ENCODE data around the gene OR2A5. TPM values are rescaled to one million over a fixed set of nuclear protein-coding genes. Genes with fewer than 3 reads are reported as not detected.

OR2A5 gene
- total RNA-seq: not detected

GRCh38 chr7:144048648-144049047 is at the start of gene OR2A5:
TSS of gene OR2A5 (plus strand) at chr7:144048948. CDS start at chr7:144050402, 1,454 bp downstream.
- Histone ChIP-seq H3K36me3 (no peaks in the 10 kb centered on the region), H3K4me1 (no peaks in the 10 kb centered on the region), H3K4me3 (no peak within 1 kb of the TSS), H3K27ac (no peak within 1 kb of the TSS), H3K9me3 (no peaks in the 10 kb centered on the region), H3K27me3 (no peaks in the 10 kb centered on the region)
- intact Hi-C loops (cut with DNase I): no loop called here
- DNase-seq: no peak
- TF ChIP-seq CTCF (IDR thresholded peaks at IDR 0.05): no peak
- no peak for TF ChIP-seq POLR2A (IDR thresholded peaks at IDR 0.05)
- whole genome bisulfite sequencing, 2 donors: 80 to 100% methylated on average over 1 of the region's 1 CpG

- Histone ChIP-seq H3K4me3 (no peak within 1 kb of the TSS), H3K4me1 (no peaks in the 10 kb centered on the region), H3K36me3 (no peaks in the 10 kb centered on the region), H3K27ac (no peak within 1 kb of the TSS), H3K27me3 (no peaks in the 10 kb centered on the region), H3K9me3 (no peaks in the 10 kb centered on the region)
- 73 to 75% methylated on average over 4 of the region's 4 CpGs for WGBS, 2 donors
- no peak for DNase-seq
- no peak for TF ChIP-seq CTCF (IDR thresholded peaks at IDR 0.05)
- no peak for TF ChIP-seq POLR2A (IDR thresholded peaks at IDR 0.05)
- intact Hi-C loops (cut with DNase I): no loop called here
Measured at GRCh38 chr7:144000020-144000419, 48.7 kb upstream of the OR2A5 start, which contains the start of gene OR6B1. TSS of gene OR6B1 (plus strand) at chr7:144000320. CDS start at chr7:144003997, 3,677 bp downstream.

- no peak for DNase-seq
- H3K27ac ChIP-seq: no peak overlapping the region
- no peaks in the 10 kb centered on the region for H3K9me3 ChIP-seq
- TF ChIP-seq CTCF (IDR thresholded peaks at IDR 0.05): no peak
- TF ChIP-seq POLR2A (IDR thresholded peaks at IDR 0.05): no peak
- no peaks in the 10 kb centered on the region for H3K36me3 ChIP-seq
- intact Hi-C loops (cut with DNase I): no loop called here
- H3K4me1 ChIP-seq: no peaks in the 10 kb centered on the region
- H3K27me3 ChIP-seq: no peaks in the 10 kb centered on the region
- no peak overlapping the region for H3K4me3 ChIP-seq
- WGBS, 2 donors: 38 to 58% methylated on average over 3 of the region's 3 CpGs
Measured at GRCh38 chr7:144001543-144001942, 47.2 kb upstream of the OR2A5 start.

GRCh38 chr7:144004703-144005102 is 44.0 kb upstream of the OR2A5 start:
- DNase-seq: no peak
- TF ChIP-seq CTCF (IDR thresholded peaks at IDR 0.05) (no peak), POLR2A (IDR thresholded peaks at IDR 0.05) (no peak)
- H3K36me3 ChIP-seq: no peaks in the 10 kb centered on the region
- no peaks in the 10 kb centered on the region for H3K9me3 ChIP-seq
- no peaks in the 10 kb centered on the region for H3K4me1 ChIP-seq
- intact Hi-C loops (cut with DNase I): no loop called here
- no peak overlapping the region for H3K4me3 ChIP-seq
- H3K27me3 ChIP-seq: no peaks in the 10 kb centered on the region
- WGBS, 2 donors: 61 to 68% methylated on average over 5 of the region's 5 CpGs
- no peak overlapping the region for H3K27ac ChIP-seq

GRCh38 chr7:144006029-144006691 is 42.6 kb upstream of the OR2A5 start:
- DNase-seq: no peak
- TF ChIP-seq CTCF (IDR thresholded peaks at IDR 0.05): no peak
- TF ChIP-seq POLR2A (IDR thresholded peaks at IDR 0.05): no peak
- Histone ChIP-seq H3K9me3 (no peaks in the 10 kb centered on the region), H3K27ac (no peak overlapping the region), H3K4me1 (no peaks in the 10 kb centered on the region), H3K27me3 (no peaks in the 10 kb centered on the region), H3K4me3 (no peak overlapping the region), H3K36me3 (no peaks in the 10 kb centered on the region)
- 5 to 36% methylated on average over 1 of the region's 1 CpG for WGBS, 2 donors
- intact Hi-C loops (cut with DNase I): no loop called here
